T-cell (primary cell): ENCODE data around the gene WAC. TPM values are rescaled to one million over a fixed set of nuclear protein-coding genes. Genes with fewer than 3 reads are reported as not detected.
"Not testable (repeated sequence)": the region's sequence is repeated elsewhere in the genome, so short reads cannot be mapped to it uniquely, and the experiment has no call there.

Experiments
- ATAC-seq, 4 experiments: fragments of 200-7000 bp in 3 of 4; fragments of 150-1000 bp in 1 of 4; cut with Tn5 transposase; replicated peaks in 1 of 4; 1 replicate in 3 of 4; 2 replicates in 1 of 4; pipeline ENCODE4 v1.10.0; 2021; ENCODE audit warnings: moderate library complexity in 3 of 4, mild to moderate bottlenecking in 2 of 4, moderate number of reproducible peaks in 1 of 4
- CTCF ChIA-PET, 2 donors: fragments of 300-600 bp; sonication (Branson Sonifier 250); formaldehyde crosslinking; loops; one replicate each; lab custom pipeline; 2022; ENCODE audit warnings: antibody characterized with exemption in 2 of 2; lab: Charles Lee
- POLR2A ChIA-PET, 2 donors: fragments of 300-600 bp; sonication (Branson Sonifier 250); formaldehyde crosslinking; loops; one replicate each; lab custom pipeline; 2022; ENCODE audit warnings: antibody characterized with exemption in 2 of 2; lab: Charles Lee
- DNase-seq, 35 experiments: peaks; one replicate each; pipeline versions ENCODE4 v3.0.0 to v3.0.0-alpha.2; 2013 to 2023
- H3K27ac ChIP-seq: one replicate; pipeline ENCODE4 v1.5.1; 2013; ENCODE audit warnings: low read length
- H3K27me3 ChIP-seq, 2 experiments: replicated peaks in 1 of 2; 1 replicate in 1 of 2; 2 replicates in 1 of 2; pipeline versions ENCODE4 v1.6.1 to v1.7.0; 2013; ENCODE audit warnings: low read length in 1 of 2, mixed read lengths in 1 of 2; ENCODE audit not compliant: control insufficient read depth in 2 of 2, insufficient read depth in 2 of 2; ENCODE audit errors: extremely low read depth in 1 of 2
- H3K36me3 ChIP-seq, 2 donors: 1 replicate in 1 of 2; 2 replicates in 1 of 2; pipeline versions ENCODE4 v1.6.1 to v1.7.0; 2013; ENCODE audit warnings: low read length in 1 of 2; ENCODE audit not compliant: control insufficient read depth in 2 of 2, insufficient read depth in 1 of 2; ENCODE audit errors: extremely low read depth in 1 of 2
- H3K4me1 ChIP-seq, 2 experiments: 1 replicate in 1 of 2; 2 replicates in 1 of 2; pipeline versions ENCODE4 v1.6.1 to v1.7.0; 2013; ENCODE audit warnings: low read length in 2 of 2, mixed read lengths in 1 of 2; ENCODE audit not compliant: insufficient read depth in 2 of 2, control insufficient read depth in 1 of 2; ENCODE audit errors: extremely low read depth in 1 of 2
- H3K4me3 ChIP-seq, 2 donors: 1 replicate in 1 of 2; 2 replicates in 1 of 2; pipeline versions ENCODE4 v1.5.1 to v1.7.0; 2013; ENCODE audit warnings: mild to moderate bottlenecking in 2 of 2, low read length in 1 of 2, moderate library complexity in 1 of 2; ENCODE audit not compliant: control insufficient read depth in 1 of 2; ENCODE audit errors: extremely low read depth in 1 of 2
- H3K9me3 ChIP-seq: 2 replicates; pipeline ENCODE4 v1.7.0; 2013
- H3K27ac Mint-ChIP-seq, 2 donors: one replicate each; pipeline ENCODE4 v1.8.0; 2020 to 2021; ENCODE audit warnings: mild to moderate bottlenecking in 2 of 2, mixed read lengths in 2 of 2
- H3K27me3 Mint-ChIP-seq, 2 donors: one replicate each; pipeline ENCODE4 v1.8.0; 2021 to 2022; ENCODE audit warnings: mixed read lengths in 2 of 2
- H3K36me3 Mint-ChIP-seq: one replicate; pipeline ENCODE4 v1.8.0; 2021; ENCODE audit warnings: mixed read lengths
- H3K4me1 Mint-ChIP-seq, 3 donors: one replicate each; pipeline ENCODE4 v1.8.0; 2020 to 2022; ENCODE audit warnings: mixed read lengths in 3 of 3, mild to moderate bottlenecking in 1 of 3
- H3K4me3 Mint-ChIP-seq, 3 donors: one replicate each; pipeline ENCODE4 v1.8.0; 2020 to 2022; ENCODE audit warnings: mild to moderate bottlenecking in 3 of 3, mixed read lengths in 3 of 3, moderate library complexity in 3 of 3
- H3K9me3 Mint-ChIP-seq, 3 donors: one replicate each; pipeline ENCODE4 v1.8.0; 2020 to 2022; ENCODE audit warnings: mixed read lengths in 3 of 3
- WGBS: methylation state at CpG from one replicate; pipeline ENCODE4 v1.1.5; 2013; ENCODE audit warnings: missing lambda C conversion rate; ENCODE audit not compliant: insufficient coverage; 5-methylcytosine and 5-hydroxymethylcytosine counted together
- total RNA-seq, 35 experiments: library from RNA in 6 of 35; stranded (reverse) in 6 of 35; fragments of 120-200 nt in 1 of 35; gene quantifications; one replicate each; pipeline versions ENCODE4 v1.2.1 to v1.2.4 and lab custom pipeline; 2013 to 2026

Gene WAC
- total RNA-seq, 5 donors from 2014 or later (not counting 1 experiment from before 2014, with no cell fraction given), result 142 to 184 (median 157) TPM

DNA sequence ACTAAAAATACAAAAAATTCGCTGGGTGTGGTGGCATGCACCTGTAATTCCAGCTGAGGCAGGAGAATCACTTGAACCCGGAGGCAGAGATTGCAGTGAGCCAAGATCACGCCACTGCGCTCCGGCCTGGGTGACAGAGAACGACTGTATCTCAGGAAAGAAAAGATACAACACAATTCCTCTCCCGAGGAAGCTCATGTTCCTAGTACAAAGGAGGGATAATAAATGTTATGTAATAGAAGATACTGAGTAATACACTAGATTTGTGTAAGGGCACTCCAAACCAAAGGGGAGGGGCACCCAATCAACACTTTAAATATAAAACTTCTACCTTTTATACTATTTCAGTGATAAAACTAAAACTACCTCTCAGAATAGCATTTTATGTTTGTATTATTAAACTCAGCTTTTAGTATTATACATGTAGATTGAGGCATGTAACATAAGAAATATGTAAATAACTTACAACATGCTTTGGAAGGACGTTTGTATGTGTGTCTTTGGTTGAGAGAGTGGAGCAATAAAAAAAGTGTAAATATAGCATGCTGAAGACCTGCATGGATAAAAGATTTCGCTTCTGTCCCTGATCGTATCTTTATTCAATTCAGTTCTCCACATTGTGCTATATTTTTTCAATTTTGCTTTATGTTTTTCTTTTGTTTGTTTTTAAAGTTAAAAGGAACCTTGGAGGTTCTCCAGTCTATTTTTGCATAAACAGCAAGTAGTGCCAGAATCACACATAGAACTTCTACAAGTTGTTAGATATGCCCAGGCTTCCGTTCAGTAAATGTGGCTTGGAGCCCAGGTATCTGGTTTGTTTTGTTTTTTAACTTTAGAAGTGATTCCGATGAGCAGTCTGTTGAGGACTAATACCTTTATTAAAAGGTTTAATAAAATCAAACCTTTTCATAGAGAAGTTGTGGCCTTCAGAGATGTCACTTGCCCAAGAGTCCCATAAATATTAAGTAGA is 71.9 kb downstream of the WAC start:
- H3K27me3 Mint-ChIP-seq, result no peaks in the 10 kb centered on the region
- ChIA-PET CTCF (interaction anchor here (0.6 to 0.7 kb wide), 4 partner anchors 46 to 1461 kb away, joined by 3 to 4 read pairs (median 4); no protein-coding TSS in a partner anchor), POLR2A (interaction anchor here in 1 of 2 donors (0.6 kb wide), 1 partner anchor 15 kb away, joined by 3 read pairs; no protein-coding TSS in a partner anchor)
- H3K36me3 Mint-ChIP-seq, result peaks cover 43% of the 10 kb centered on the region
- H3K9me3 Mint-ChIP-seq, result no peaks in the 10 kb centered on the region
- Histone ChIP-seq H3K9me3 (no peaks in the 10 kb centered on the region), H3K36me3 (peaks cover 3 to 35% of the 10 kb centered on the region in 2 donors), H3K4me3 (no peak overlapping the region), H3K27ac (no peak overlapping the region), H3K4me1 (peaks cover 0 to 6% of the 10 kb centered on the region in 2 experiments), H3K27me3 (no peaks in the 10 kb centered on the region)
- no peak for ATAC-seq
- 100% methylated on average over 2 of the region's 12 CpGs for WGBS
- DNase-seq, result no peak
- H3K4me3 Mint-ChIP-seq, result no peak overlapping the region
- peak overlapping the region in 1 of 2 donors; percentile 6 for H3K27ac Mint-ChIP-seq
- peaks cover 58 to 69% (median 59%) of the 10 kb centered on the region in 3 donors for H3K4me1 Mint-ChIP-seq

DNA sequence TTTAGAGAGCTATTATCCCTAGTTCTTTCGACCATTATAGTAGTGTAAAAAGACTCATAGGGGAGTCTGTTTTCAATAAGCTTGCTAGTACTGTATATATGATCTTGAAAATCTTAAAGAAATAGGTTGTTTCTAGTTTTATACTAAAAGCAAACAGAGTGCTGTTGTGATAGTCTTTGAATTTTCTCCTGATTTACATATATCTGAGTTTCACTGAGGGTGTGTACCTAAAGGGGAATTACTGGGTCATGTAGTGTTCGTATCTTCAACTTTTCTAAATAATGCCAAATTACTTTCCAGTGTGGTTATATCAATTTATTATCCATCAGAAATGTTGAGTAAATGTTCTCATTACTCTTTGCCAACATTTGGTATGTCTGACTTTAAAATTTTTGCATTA is 73.7 kb downstream of the WAC start:
- ChIA-PET POLR2A (no interaction called here), CTCF (interaction anchor here in 1 of 2 donors (0.6 kb wide), 1 partner anchor 308 kb away, joined by 3 read pairs; no protein-coding TSS in a partner anchor)
- no peak for ATAC-seq
- peaks cover 47% of the 10 kb centered on the region for H3K36me3 Mint-ChIP-seq
- no peak overlapping the region for H3K27ac ChIP-seq
- H3K9me3 ChIP-seq, result no peaks in the 10 kb centered on the region
- H3K4me3 ChIP-seq, result no peak overlapping the region
- no peaks in the 10 kb centered on the region for H3K9me3 Mint-ChIP-seq
- peaks cover 8 to 45% of the 10 kb centered on the region in 2 donors for H3K36me3 ChIP-seq
- WGBS, result no CpG with 5 or more reads among the region's 2 CpGs
- H3K4me1 Mint-ChIP-seq, result peaks cover 47 to 64% (median 55%) of the 10 kb centered on the region in 3 donors
- H3K4me3 Mint-ChIP-seq, result no peak overlapping the region
- peak overlapping the region in 1 of 2 donors; percentile 26 for H3K27ac Mint-ChIP-seq
- no peaks in the 10 kb centered on the region for H3K27me3 Mint-ChIP-seq
- H3K4me1 ChIP-seq, result peaks cover 0 to 6% of the 10 kb centered on the region in 2 experiments
- H3K27me3 ChIP-seq, result no peaks in the 10 kb centered on the region
- no peak for DNase-seq

DNA sequence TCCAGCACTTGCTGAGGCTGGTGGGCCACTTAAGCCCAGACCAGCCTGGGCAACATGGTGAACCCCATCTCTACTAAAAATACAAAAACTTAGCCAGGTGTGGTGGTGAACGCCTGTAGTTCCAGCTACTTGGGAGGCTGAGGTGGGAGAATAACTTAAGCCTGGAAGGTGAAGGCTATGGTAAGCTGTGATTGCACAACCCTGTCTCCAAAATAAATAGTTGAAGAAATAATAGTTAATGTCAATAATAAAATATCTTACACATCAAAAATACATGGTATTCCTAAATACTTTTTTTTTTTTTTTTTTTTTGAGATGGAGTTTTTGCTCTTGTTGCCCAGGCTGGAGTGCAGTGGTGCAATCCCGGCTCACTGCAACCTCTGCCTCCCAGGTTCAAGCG is 76.7 kb downstream of the WAC start:
- not testable (repeated sequence) for DNase-seq, H3K4me3 ChIP-seq, H3K27me3 ChIP-seq, ATAC-seq, H3K27me3 Mint-ChIP-seq, H3K9me3 ChIP-seq, H3K9me3 Mint-ChIP-seq, H3K27ac Mint-ChIP-seq, H3K4me3 Mint-ChIP-seq, H3K27ac ChIP-seq, H3K4me1 ChIP-seq
- Mint-ChIP-seq H3K36me3 (peaks cover 58% of the 10 kb centered on the region), H3K4me1 (peaks cover 37 to 44% (median 43%) of the 10 kb centered on the region in 3 donors)
- no CpG with 5 or more reads among the region's 3 CpGs for WGBS
- ChIA-PET POLR2A (interaction anchor here (0.6 to 0.7 kb wide), 2 partner anchors 74 to 1088 kb away, joined by 5 to 10 read pairs; no protein-coding TSS in a partner anchor), CTCF (interaction anchor here in 1 of 2 donors (0.7 kb wide), 1 partner anchor 9 kb away, joined by 7 read pairs; no protein-coding TSS in a partner anchor)
- peaks cover 13 to 66% of the 10 kb centered on the region in 2 donors for H3K36me3 ChIP-seq

DNA sequence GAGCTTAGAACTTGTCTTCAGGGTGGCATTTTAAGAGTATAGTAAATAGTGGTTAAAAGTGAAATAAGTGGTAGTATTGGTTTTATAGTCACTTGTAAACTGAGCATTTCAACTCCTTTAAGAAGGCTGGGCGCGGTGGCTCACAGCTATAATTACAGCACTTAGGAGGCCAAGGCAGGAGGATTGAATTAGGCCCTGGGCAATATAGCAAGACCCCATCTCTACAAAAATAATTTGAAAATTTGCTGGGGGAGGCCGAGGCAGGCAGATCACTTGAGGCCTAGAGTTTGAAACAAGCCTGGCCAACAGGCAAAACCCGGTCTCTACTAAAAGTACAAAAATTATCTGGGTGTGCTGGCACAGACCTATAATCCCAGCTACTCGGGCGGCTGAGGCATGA is 80.0 kb downstream of the WAC start:
- H3K36me3 ChIP-seq, result peaks cover 13 to 86% of the 10 kb centered on the region in 2 donors
- no peaks in the 10 kb centered on the region for H3K9me3 ChIP-seq
- no peak overlapping the region for H3K27ac ChIP-seq
- H3K4me1 ChIP-seq, result no peaks in the 10 kb centered on the region
- H3K4me1 Mint-ChIP-seq, result peaks cover 13 to 18% (median 17%) of the 10 kb centered on the region in 3 donors
- DNase-seq (no peak), ATAC-seq (no peak)
- H3K27ac Mint-ChIP-seq, result no peak overlapping the region
- ChIA-PET CTCF (interaction anchor here in 1 of 2 donors (0.6 kb wide), 1 partner anchor 74 kb away, joined by 3 read pairs; no protein-coding TSS in a partner anchor), POLR2A (interaction anchor here in 1 of 2 donors (0.6 kb wide), 1 partner anchor 433 kb away, joined by 3 read pairs; no protein-coding TSS in a partner anchor)
- peaks cover 57% of the 10 kb centered on the region for H3K36me3 Mint-ChIP-seq
- H3K27me3 ChIP-seq, result no peaks in the 10 kb centered on the region
- H3K4me3 Mint-ChIP-seq, result no peak overlapping the region
- no peak overlapping the region for H3K4me3 ChIP-seq
- H3K9me3 Mint-ChIP-seq, result no peaks in the 10 kb centered on the region
- no peaks in the 10 kb centered on the region for H3K27me3 Mint-ChIP-seq
- WGBS, result 100% methylated on average over 4 of the region's 6 CpGs

DNA sequence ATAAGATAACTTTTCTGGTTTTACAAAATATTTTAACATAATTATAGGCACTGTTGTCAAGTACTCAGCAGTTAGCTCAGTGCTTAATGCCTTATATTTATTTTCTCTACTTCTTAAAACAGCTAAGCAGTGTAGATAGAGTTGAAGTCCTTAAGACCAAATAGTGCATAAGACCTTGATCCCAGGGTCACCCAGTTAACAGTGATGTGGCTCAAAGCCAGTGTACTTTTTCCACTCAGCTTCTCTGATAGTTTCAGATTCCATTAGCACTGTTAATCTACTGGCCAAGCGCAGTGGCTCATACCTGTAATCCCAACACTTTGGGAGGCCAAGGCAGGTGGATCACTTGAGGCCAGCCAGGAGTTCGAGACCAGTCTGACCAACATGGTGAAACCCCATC is 83.6 kb downstream of the WAC start:
- CTCF ChIA-PET, result no interaction called here

DNA sequence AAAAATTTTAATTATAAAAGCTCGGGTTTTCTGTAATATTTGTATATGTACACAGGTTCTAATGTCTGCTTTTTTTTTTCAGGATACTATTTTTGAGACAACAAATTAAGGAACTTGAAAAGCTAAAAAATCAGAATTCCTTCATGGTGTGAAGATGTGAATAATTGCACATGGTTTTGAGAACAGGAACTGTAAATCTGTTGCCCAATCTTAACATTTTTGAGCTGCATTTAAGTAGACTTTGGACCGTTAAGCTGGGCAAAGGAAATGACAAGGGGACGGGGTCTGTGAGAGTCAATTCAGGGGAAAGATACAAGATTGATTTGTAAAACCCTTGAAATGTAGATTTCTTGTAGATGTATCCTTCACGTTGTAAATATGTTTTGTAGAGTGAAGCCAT is 86.5 kb downstream of the WAC start:
- H3K36me3 Mint-ChIP-seq, result peaks cover 23% of the 10 kb centered on the region
- DNase-seq (no peak), ATAC-seq (no peak)
- H3K9me3 Mint-ChIP-seq, result no peaks in the 10 kb centered on the region
- Histone ChIP-seq H3K4me3 (no peak overlapping the region), H3K27ac (no peak overlapping the region), H3K27me3 (no peaks in the 10 kb centered on the region), H3K4me1 (no peaks in the 10 kb centered on the region), H3K9me3 (no peaks in the 10 kb centered on the region), H3K36me3 (peaks cover 3 to 49% of the 10 kb centered on the region in 2 donors)
- no peak overlapping the region for H3K27ac Mint-ChIP-seq
- H3K27me3 Mint-ChIP-seq, result no peaks in the 10 kb centered on the region
- WGBS, result 89% methylated on average over 3 of the region's 4 CpGs
- CTCF ChIA-PET, result interaction anchor here in 1 of 2 donors (0.6 to 1.4 kb wide), 2 partner anchors 9 to 69 kb away, joined by 3 to 8 read pairs; no protein-coding TSS in a partner anchor
- H3K4me3 Mint-ChIP-seq, result no peak overlapping the region
- H3K4me1 Mint-ChIP-seq, result peaks cover 0 to under 1% (median 0%) of the 10 kb centered on the region in 3 donors
- POLR2A ChIA-PET, result interaction anchor here in 1 of 2 donors (0.6 to 0.7 kb wide), 3 partner anchors 15 to 43 kb away, joined by 3 read pairs; no protein-coding TSS in a partner anchor

More for the DNA sequence above, 83.6 kb downstream of the WAC start:
- Histone ChIP-seq H3K27ac (no peak overlapping the region), H3K4me1 (no peaks in the 10 kb centered on the region), H3K36me3 (peaks cover 8 to 76% of the 10 kb centered on the region in 2 donors), H3K27me3 (no peaks in the 10 kb centered on the region), H3K9me3 (no peaks in the 10 kb centered on the region), H3K4me3 (no peak overlapping the region)
- ATAC-seq (no peak), DNase-seq (no peak)
- Mint-ChIP-seq H3K4me3 (no peak overlapping the region), H3K4me1 (peaks cover 0 to 11% (median 5%) of the 10 kb centered on the region in 3 donors), H3K27me3 (no peaks in the 10 kb centered on the region), H3K9me3 (no peaks in the 10 kb centered on the region), H3K27ac (no peak overlapping the region), H3K36me3 (peaks cover 44% of the 10 kb centered on the region)
- WGBS, result 95% methylated on average over 2 of the region's 2 CpGs
- POLR2A ChIA-PET, result no interaction called here
